Prostate gland (tissue), 2 donors: ENCODE results near the gene UBASH3B. TPM values are rescaled to one million over a fixed set of nuclear protein-coding genes. Genes with fewer than 3 reads are reported as not detected.

Source experiments
- DNase-seq: peaks from one replicate; pipeline ENCODE4 v3.0.0-alpha.2; 2019; ENCODE audit warnings: low spot score
- H3K27ac ChIP-seq, 2 donors: fragments of 200-600 bp; sonication (generic); 2 replicates each; pipeline ENCODE4 v1.5.1; 2017 to 2019
- H3K27me3 ChIP-seq: fragments of 200-600 bp; sonication (generic); replicated peaks from 2 replicates; pipeline ENCODE4 v1.5.1; 2019; ENCODE audit not compliant: insufficient read depth
- H3K36me3 ChIP-seq, 2 donors: fragments of 200-600 bp; sonication (generic); 1 replicate in 1 of 2; 2 replicates in 1 of 2; pipeline versions ENCODE4 v1.5.1 to v1.8.1; 2017 to 2019
- H3K4me1 ChIP-seq: fragments of 200-600 bp; sonication (generic); replicated peaks from 2 replicates; pipeline ENCODE4 v1.5.1; 2019
- H3K4me3 ChIP-seq, 2 donors: fragments of 200-600 bp; sonication (generic); 2 replicates each; pipeline ENCODE4 v1.5.1; 2017 to 2019
- H3K9me3 ChIP-seq: fragments of 200-600 bp; sonication (generic); 2 replicates; pipeline ENCODE4 v1.5.1; 2017
- CTCF ChIP-seq, 4 experiments: fragments of 200-600 bp in 2 of 4; fragments of 450-650 bp in 2 of 4; sonication (generic) in 2 of 4; IDR thresholded peaks; 1 replicate in 3 of 4; 2 replicates in 1 of 4; pipeline ENCODE4 v1.5.1; 2016 to 2019; ENCODE audit warnings: antibody characterized with exemption in 4 of 4, mild to moderate bottlenecking in 2 of 4, moderate library complexity in 2 of 4
- POLR2A ChIP-seq: fragments of 450-650 bp; IDR thresholded peaks from one replicate; pipeline ENCODE4 v1.6.1; 2016; ENCODE audit warnings: antibody characterized with exemption, mild to moderate bottlenecking
- POLR2AphosphoS5 ChIP-seq: sonication (generic); formaldehyde crosslinking; IDR thresholded peaks from one replicate; pipeline ENCODE4 v1.6.1; 2017; ENCODE audit warnings: antibody characterized with exemption
- WGBS: methylation state at CpG from one replicate; pipeline ENCODE4 v1.1.5; 2018; 5-methylcytosine and 5-hydroxymethylcytosine counted together
- intact Hi-C: fragments of 100-400 bp; cut with DNase I; formaldehyde crosslinking; loops from one replicate; pipeline ENCODE4 v1.14.2; 2022
- total RNA-seq, 2 donors: library from RNA; depleted of rRNA; stranded (reverse); fragments of >200 nt; gene quantifications; one replicate each; pipeline ENCODE4 v1.1.0, GENCODE V29; 2016

The UBASH3B gene
- total RNA-seq, 2 donors from 2014 or later: 1.9 to 9.9 TPM

DNA sequence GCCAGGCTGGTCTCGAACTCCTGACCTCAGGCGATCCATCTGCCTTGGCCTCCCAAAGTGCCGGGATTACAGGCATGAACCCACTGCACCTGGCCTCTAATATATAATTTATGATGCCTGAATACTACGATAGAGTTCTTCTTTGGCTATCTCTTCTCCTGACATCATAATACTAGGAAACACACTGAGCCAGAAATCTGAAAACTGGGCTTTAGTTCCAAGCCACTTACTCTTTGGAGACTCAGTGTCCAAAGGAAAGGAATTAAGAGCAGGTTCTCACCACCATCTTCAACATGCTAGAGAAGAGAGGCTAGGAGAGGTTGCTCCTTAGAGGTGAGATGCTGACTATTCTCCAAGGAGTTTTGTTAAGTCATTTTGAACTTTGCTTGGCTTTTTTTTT, 52.4 kb downstream of the UBASH3B start:
- no peak overlapping the region for H3K27ac ChIP-seq
- no peak for TF ChIP-seq CTCF (IDR thresholded peaks at IDR 0.05)
- no peaks in the 10 kb centered on the region for H3K9me3 ChIP-seq
- no peaks in the 10 kb centered on the region for H3K36me3 ChIP-seq
- H3K4me3 ChIP-seq: no peak overlapping the region
- WGBS: 74% methylated on average over 4 of the region's 4 CpGs
- no peaks in the 10 kb centered on the region for H3K27me3 ChIP-seq
- H3K4me1 ChIP-seq: no peaks in the 10 kb centered on the region
- no peak for DNase-seq
- intact Hi-C loops: no loop called here

DNA sequence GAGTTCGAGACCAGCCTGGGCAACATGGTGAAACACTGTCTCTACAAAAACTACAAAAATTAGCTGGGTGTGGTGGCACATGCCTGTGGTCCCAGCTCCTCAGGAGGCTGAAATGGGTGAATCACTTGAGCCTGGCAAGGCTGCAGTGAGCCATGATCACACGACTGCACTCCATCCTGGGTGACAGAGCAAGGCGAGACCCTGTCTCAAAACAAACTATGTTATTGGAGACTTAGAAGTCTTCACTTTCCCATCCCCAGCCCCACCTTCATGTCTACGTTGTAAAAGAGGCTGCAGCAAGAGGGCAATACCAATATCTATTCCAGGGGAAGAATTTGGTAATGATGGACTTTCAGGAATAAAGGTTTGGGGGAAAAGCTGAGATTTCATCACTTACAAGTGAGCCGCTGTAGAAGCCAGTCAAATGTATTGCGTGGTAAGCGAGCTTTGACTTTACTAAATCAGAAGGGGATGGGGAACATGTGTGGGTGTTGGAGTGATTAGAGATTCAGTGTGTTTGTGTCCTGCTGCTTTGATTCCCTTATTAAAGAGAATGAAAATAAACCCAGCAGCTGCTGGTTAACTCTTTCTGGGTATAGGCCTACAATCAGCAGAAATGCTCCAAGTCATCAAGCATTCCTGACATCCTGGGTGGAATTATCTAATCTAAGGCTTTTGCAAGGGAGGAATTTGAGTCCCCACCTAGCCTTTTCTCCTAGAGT, 53.7 kb downstream of the UBASH3B start:
- Histone ChIP-seq H3K27ac (no peak overlapping the region), H3K36me3 (no peaks in the 10 kb centered on the region), H3K9me3 (no peaks in the 10 kb centered on the region), H3K4me1 (no peaks in the 10 kb centered on the region), H3K4me3 (no peak overlapping the region), H3K27me3 (no peaks in the 10 kb centered on the region)
- DNase-seq: no peak
- intact Hi-C loops: no loop called here
- TF ChIP-seq POLR2AphosphoS5: no peak
- no peak for TF ChIP-seq CTCF (IDR thresholded peaks at IDR 0.05)
- no peak for TF ChIP-seq POLR2A
- 80% methylated on average over 7 of the region's 7 CpGs for WGBS

DNA sequence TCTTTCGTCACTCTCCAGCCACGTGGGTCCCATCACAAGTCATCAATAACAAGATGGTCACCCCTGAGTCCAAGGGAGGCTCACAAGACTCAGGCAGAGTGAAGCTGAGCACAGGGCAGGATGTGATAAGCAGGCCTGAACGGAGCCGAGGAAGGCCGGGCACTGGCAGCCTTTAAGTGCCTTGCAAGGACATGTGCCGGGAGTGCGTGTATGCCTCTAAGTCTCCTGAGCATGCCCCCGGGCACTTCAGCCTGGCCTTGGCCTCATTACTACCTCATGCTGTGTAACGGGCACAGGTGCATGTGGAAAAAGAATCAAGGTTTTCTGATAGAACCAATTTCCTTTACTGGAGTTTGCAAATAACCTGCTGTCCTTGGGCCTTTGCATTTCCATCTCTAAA, 55.8 kb downstream of the UBASH3B start:
- Histone ChIP-seq H3K4me3 (no peak overlapping the region), H3K27me3 (no peaks in the 10 kb centered on the region), H3K36me3 (no peaks in the 10 kb centered on the region), H3K9me3 (no peaks in the 10 kb centered on the region), H3K27ac (no peak overlapping the region), H3K4me1 (no peaks in the 10 kb centered on the region)
- no peak for DNase-seq
- intact Hi-C loops: no loop called here
- TF ChIP-seq POLR2AphosphoS5: no peak
- no peak for TF ChIP-seq CTCF (IDR thresholded peaks at IDR 0.05)
- no peak for TF ChIP-seq POLR2A
- WGBS: 84% methylated on average over 9 of the region's 9 CpGs

- no peaks in the 10 kb centered on the region for H3K36me3 ChIP-seq
- intact Hi-C loops: no loop called here
Measured at GRCh38 chr11:122711831-122712381, 56.4 kb downstream of the UBASH3B start.

More at GRCh38 chr11:122711831-122712381, 56.4 kb downstream of the UBASH3B start:
- H3K27ac ChIP-seq: no peak overlapping the region
- no peaks in the 10 kb centered on the region for H3K9me3 ChIP-seq
- H3K4me1 ChIP-seq: no peaks in the 10 kb centered on the region
- no peak for TF ChIP-seq POLR2A
- no peak for TF ChIP-seq CTCF (IDR thresholded peaks at IDR 0.05)
- no peak for TF ChIP-seq POLR2AphosphoS5
- no peaks in the 10 kb centered on the region for H3K27me3 ChIP-seq
- 11% methylated on average over 5 of the region's 5 CpGs for WGBS
- H3K4me3 ChIP-seq: no peak overlapping the region
- DNase-seq: no peak
